Brain microvascular endothelial cell (primary cell): ENCODE data around the gene ACSL3.

ENCODE experiments used
- DNase-seq: peaks from one replicate; pipeline ENCODE4 v3.0.0-alpha.2; 2020
- H3K27ac ChIP-seq: fragments of 250-450 bp; sonication (Bioruptor Pico); 2 replicates; pipeline ENCODE4 v1.5.1; 2020; ENCODE audit warnings: mild to moderate bottlenecking, moderate library complexity
- H3K27me3 ChIP-seq: fragments of 250-450 bp; sonication (Bioruptor Pico); replicated peaks from 2 replicates; pipeline ENCODE4 v1.5.1; 2020; ENCODE audit warnings: mild to moderate bottlenecking
- H3K36me3 ChIP-seq: fragments of 250-450 bp; sonication (Bioruptor Pico); replicated peaks from 2 replicates; pipeline ENCODE4 v1.5.1; 2020; ENCODE audit warnings: mild to moderate bottlenecking
- H3K4me3 ChIP-seq: 2 replicates; pipeline ENCODE4 v1.5.1; 2011; ENCODE audit warnings: low read depth, mild to moderate bottlenecking, control low read depth, low read length, moderate library complexity
- CTCF ChIP-seq: IDR thresholded peaks from 2 replicates; pipeline ENCODE4 v1.5.1; 2011; ENCODE audit warnings: low read depth, mild to moderate bottlenecking, moderate library complexity, low read length, control low read depth, inconsistent platforms; ENCODE audit errors: missing control alignments
- in situ Hi-C: cut with HindIII; loops from 2 replicates; pipeline ENCODE4 v1.10.0; 2017; ENCODE audit warnings: low sequenced_read_pairs, low pct_ligation_motif_present

Gene ACSL3

DNA sequence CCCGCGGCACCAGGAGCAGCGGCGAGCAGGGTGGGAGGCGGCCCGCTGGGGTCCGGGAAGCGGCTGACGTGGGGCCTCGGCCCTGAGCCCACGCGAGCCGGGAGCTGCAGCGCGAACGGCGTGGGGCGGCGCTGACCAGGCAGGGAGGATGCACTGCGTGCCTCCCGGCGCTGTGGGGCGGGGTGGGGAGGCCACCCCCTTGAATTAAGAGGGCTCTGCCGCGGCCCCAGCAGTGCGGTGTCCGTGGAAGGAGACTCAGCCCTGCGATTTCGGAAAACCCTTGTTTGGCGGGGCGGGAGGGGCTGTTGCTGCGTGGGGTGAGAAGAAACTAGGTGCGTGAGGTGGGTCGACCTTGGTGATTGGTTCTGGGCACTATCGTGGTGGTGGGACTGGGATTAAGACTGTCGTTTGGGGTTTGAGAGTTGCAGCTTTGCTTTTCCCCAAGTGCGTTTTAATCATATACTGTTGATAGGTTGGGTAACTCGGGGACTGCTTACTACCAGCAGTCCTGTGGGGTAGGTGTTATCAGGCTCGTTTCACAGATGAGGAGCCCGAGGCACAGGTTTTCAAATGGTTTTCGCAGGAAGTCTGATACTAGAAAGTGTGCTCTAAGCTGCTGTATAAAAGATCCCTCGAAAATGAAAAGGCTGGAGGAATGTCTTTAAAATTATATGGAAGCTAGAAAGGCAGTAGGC, 722 bp downstream of the ACSL3 start:
- Histone ChIP-seq H3K4me3 (peak overlapping the region; percentile 92), H3K27ac (peak overlapping the region; percentile 94)
- in situ Hi-C loops: loop anchor here (25.0 kb wide), 1 partner anchor 149 kb away; no protein-coding TSS in a partner anchor

GRCh38 chr2:222862106-222862908, 1.5 kb downstream of the ACSL3 start:
- DNase-seq: no peak
- peak overlapping the region; percentile 94 for H3K27ac ChIP-seq
- in situ Hi-C loops: loop anchor here (25.0 kb wide), 1 partner anchor 150 kb away; no protein-coding TSS in a partner anchor
- peak overlapping the region; percentile 92 for H3K4me3 ChIP-seq
- H3K36me3 ChIP-seq: peaks cover 4% of the 10 kb centered on the region
- no peaks in the 10 kb centered on the region for H3K27me3 ChIP-seq
- peak; percentile 25 for TF ChIP-seq CTCF

More for the DNA sequence above, 722 bp downstream of the ACSL3 start:
- TF ChIP-seq CTCF: no peak
- H3K27me3 ChIP-seq: no peaks in the 10 kb centered on the region
- peaks cover 4% of the 10 kb centered on the region for H3K36me3 ChIP-seq
- DNase-seq: no peak

DNA sequence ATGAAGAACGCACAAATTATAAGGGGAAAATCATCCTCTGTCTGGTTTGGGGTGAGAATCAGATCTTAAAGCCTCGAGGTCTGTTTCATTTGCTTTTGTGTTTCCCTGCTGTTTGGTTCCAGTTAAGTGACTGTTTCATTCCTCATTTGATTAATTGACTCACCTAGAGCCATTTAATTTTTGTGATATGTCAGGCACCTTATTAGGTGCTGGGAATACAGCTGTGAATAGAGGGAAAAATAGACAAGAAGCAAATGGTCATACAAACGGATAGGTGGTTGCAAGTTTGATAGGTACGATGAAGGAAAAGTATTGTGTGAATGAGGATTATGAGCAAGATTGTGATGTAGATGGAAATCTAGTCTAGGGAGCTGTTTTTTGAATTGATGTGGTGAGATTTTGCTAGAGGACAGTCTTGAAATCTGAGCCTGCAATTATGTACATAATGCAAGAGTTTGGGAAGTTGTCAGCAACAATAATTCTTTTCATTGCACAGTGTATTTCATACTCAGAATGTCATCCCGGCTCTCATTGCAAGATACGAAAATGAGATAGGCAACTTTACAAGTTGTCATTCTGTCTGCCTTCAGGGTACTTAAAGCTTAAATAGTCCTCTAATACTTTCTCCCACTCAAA, 2.2 kb downstream of the ACSL3 start:
- TF ChIP-seq CTCF: no peak
- no peaks in the 10 kb centered on the region for H3K27me3 ChIP-seq
- DNase-seq: no peak
- no peak overlapping the region for H3K27ac ChIP-seq
- peaks cover 4% of the 10 kb centered on the region for H3K36me3 ChIP-seq
- in situ Hi-C loops: loop anchor here (25.0 kb wide), 1 partner anchor 151 kb away; no protein-coding TSS in a partner anchor
- H3K4me3 ChIP-seq: peak overlapping the region; percentile 92

DNA sequence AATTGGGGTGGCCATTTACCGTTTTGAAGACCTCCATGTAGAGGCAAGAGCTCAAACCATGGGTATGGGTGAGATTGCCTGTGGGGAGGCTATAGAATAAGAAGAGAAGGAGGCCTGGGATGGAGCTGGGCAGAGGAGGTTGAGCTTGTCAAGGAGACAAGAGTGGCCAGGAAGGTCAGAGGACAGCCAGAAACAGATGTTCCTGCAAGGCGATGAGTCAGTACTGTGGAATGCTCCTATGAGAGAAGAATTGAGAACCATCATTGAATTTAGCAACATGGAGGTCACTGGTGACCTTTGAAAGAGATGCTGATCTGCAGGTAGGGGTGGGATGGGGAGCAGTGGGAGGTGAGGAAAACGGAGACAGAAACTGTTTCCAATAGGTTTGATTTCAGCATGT, 3.5 kb downstream of the ACSL3 start:
- no peak for TF ChIP-seq CTCF
- H3K27me3 ChIP-seq: no peaks in the 10 kb centered on the region
- H3K36me3 ChIP-seq: peaks cover 4% of the 10 kb centered on the region
- DNase-seq: peak; percentile 69
- in situ Hi-C loops: loop anchor here (25.0 kb wide), 1 partner anchor 152 kb away; no protein-coding TSS in a partner anchor
- H3K27ac ChIP-seq: no peak overlapping the region
- no peak overlapping the region for H3K4me3 ChIP-seq

DNA sequence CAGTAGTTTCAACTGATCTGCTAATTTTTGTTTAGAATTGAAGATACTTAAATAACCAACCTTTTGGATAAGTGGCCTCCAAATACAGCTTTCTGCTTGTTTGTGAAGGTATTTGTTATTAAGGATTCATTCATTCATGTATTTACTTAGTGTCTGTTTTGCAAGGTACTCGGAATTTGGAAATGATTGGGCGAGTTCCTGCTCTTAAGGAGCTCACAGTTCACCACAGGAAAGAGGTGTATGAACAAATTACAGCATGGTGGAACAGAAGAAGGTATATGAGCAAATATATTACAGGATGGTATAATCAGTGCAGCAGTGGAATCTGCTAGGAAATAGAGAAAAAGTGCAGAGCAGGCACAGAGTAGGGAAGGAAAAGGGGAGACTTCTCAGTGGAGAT, 4.5 kb downstream of the ACSL3 start:
- peaks cover 4% of the 10 kb centered on the region for H3K36me3 ChIP-seq
- H3K27ac ChIP-seq: no peak overlapping the region
- H3K27me3 ChIP-seq: no peaks in the 10 kb centered on the region
- no peak overlapping the region for H3K4me3 ChIP-seq
- DNase-seq: no peak
- in situ Hi-C loops: loop anchor here (25.0 kb wide), 1 partner anchor 153 kb away; no protein-coding TSS in a partner anchor
- no peak for TF ChIP-seq CTCF
